ENCODE data around the gene AGO3.
"Not testable (repeated sequence)": the region's sequence is repeated elsewhere in the genome, so short reads cannot be mapped to it uniquely, and the experiment has no call there.

The AGO3 gene

GRCh38 chr1:35959304-35959703, 28.4 kb downstream of the AGO3 start:
- no peak overlapping the region for H3K4me3 ChIP-seq (ENCODE audit: low read depth, low read length)
- no peak for TF ChIP-seq POLR2A (IDR thresholded peaks at IDR 0.05; ENCODE audit: extremely low read depth, insufficient read length)
- no peak for TF ChIP-seq CTCF (IDR thresholded peaks at IDR 0.05; ENCODE audit: low read depth, low read length)
- TF ChIP-seq MYC (IDR thresholded peaks at IDR 0.05; ENCODE audit: low read depth, low read length): no peak
- TF ChIP-seq MAX (IDR thresholded peaks at IDR 0.05; ENCODE audit: low read depth, low read length): no peak
- no peak for DNase-seq (ENCODE audit: low read depth)

- DNase-seq (ENCODE audit: low read depth): no peak
- TF ChIP-seq MAX (IDR thresholded peaks at IDR 0.05; ENCODE audit: low read depth, low read length) (no peak), POLR2A (IDR thresholded peaks at IDR 0.05; ENCODE audit: extremely low read depth, insufficient read length) (no peak), MYC (IDR thresholded peaks at IDR 0.05; ENCODE audit: low read depth, low read length) (no peak), CTCF (IDR thresholded peaks at IDR 0.05; ENCODE audit: low read depth, low read length) (no peak)
- H3K4me3 ChIP-seq (ENCODE audit: low read depth, low read length): no peak overlapping the region
These were observed 32.0 kb downstream of the AGO3 start for GRCh38 chr1:35962952-35963351.

- not testable (repeated sequence) for H3K4me3 ChIP-seq (ENCODE audit: low read depth, low read length); DNase-seq (ENCODE audit: low read depth)
These were observed 33.4 kb downstream of the AGO3 start for GRCh38 chr1:35964277-35964676.

- TF ChIP-seq MAX (IDR thresholded peaks at IDR 0.05; ENCODE audit: low read depth, low read length): no peak
- no peak for TF ChIP-seq CTCF (IDR thresholded peaks at IDR 0.05; ENCODE audit: low read depth, low read length)
- no peak for TF ChIP-seq POLR2A (IDR thresholded peaks at IDR 0.05; ENCODE audit: extremely low read depth, insufficient read length)
- no peak for TF ChIP-seq MYC (IDR thresholded peaks at IDR 0.05; ENCODE audit: low read depth, low read length)
- DNase-seq (ENCODE audit: low read depth): no peak
- H3K4me3 ChIP-seq (ENCODE audit: low read depth, low read length): no peak overlapping the region
These were observed 37.5 kb downstream of the AGO3 start for GRCh38 chr1:35968396-35968795.

- DNase-seq (ENCODE audit: low read depth): no peak
- TF ChIP-seq POLR2A (IDR thresholded peaks at IDR 0.05; ENCODE audit: extremely low read depth, insufficient read length) (no peak), MAX (IDR thresholded peaks at IDR 0.05; ENCODE audit: low read depth, low read length) (no peak), MYC (IDR thresholded peaks at IDR 0.05; ENCODE audit: low read depth, low read length) (no peak), CTCF (IDR thresholded peaks at IDR 0.05; ENCODE audit: low read depth, low read length) (no peak)
- no peak overlapping the region for H3K4me3 ChIP-seq (ENCODE audit: low read depth, low read length)
These were observed 40.7 kb downstream of the AGO3 start for GRCh38 chr1:35971601-35972000.

- not testable (repeated sequence) for H3K4me3 ChIP-seq (ENCODE audit: low read depth, low read length); DNase-seq (ENCODE audit: low read depth)
These were observed 41.7 kb downstream of the AGO3 start for GRCh38 chr1:35972631-35973030.

- no peak for DNase-seq (ENCODE audit: low read depth)
- TF ChIP-seq POLR2A (IDR thresholded peaks at IDR 0.05; ENCODE audit: extremely low read depth, insufficient read length): no peak
- TF ChIP-seq CTCF (IDR thresholded peaks at IDR 0.05; ENCODE audit: low read depth, low read length): no peak
- no peak for TF ChIP-seq MYC (IDR thresholded peaks at IDR 0.05; ENCODE audit: low read depth, low read length)
- TF ChIP-seq MAX (IDR thresholded peaks at IDR 0.05; ENCODE audit: low read depth, low read length): no peak
- no peak overlapping the region for H3K4me3 ChIP-seq (ENCODE audit: low read depth, low read length)
These were observed 49.2 kb downstream of the AGO3 start for GRCh38 chr1:35980090-35980489.
